Measurements from ENCODE around the gene TMA7. TPM values are rescaled to one million over a fixed set of nuclear protein-coding genes. Genes with fewer than 3 reads are reported as not detected.

TMA7 gene
- total and polyA plus RNA-seq, 2 of the 13 experiments (the other 11 are each of a cell fraction or from before 2014, with no cell fraction given): 100 to 486 TPM

- H3K79me2 ChIP-seq (ENCODE audit: insufficient read depth, low read length): peaks cover 4% of the 10 kb centered on the region
- FAIRE-seq (no peak), ATAC-seq (no peak), DNase-seq (ENCODE audit: low spot score) (no peak)
- no peak overlapping the region for H2AFZ ChIP-seq (ENCODE audit: low read length)
- no peaks in the 10 kb centered on the region for H3K36me3 ChIP-seq (replicated peaks in 1 of 2; ENCODE audit: control insufficient read depth in 1 of 2, insufficient read depth in 2 of 2, low read length in 2 of 2)
- peaks cover 40% of the 10 kb centered on the region for H3K4me1 ChIP-seq (ENCODE audit: insufficient read depth, low read length)
- in situ Hi-C loops (cut with HindIII; ENCODE audit: extremely low pct_ligation_motif_present, low pct_unique_long_range_greater_than_20kb) (no loop called here), intact Hi-C loops (cut with micrococcal nuclease; ENCODE audit: unreplicated experiment) (no loop called here)
- POLR2A ChIA-PET: no interaction called here
- no peak overlapping the region for H3K4me2 ChIP-seq (ENCODE audit: low read depth, low read length)
- no peak overlapping the region for H3K27ac ChIP-seq (ENCODE audit: extremely low read length, insufficient read depth, low read length)
- TF ChIP-seq ZNF160 (CRISPR knock-in tag; IDR thresholded peaks at IDR 0.05): no peak
- no peak for TF ChIP-seq ZNF382 (CRISPR knock-in tag; IDR thresholded peaks at IDR 0.05; ENCODE audit: borderline replicate concordance)
- no peak for TF ChIP-seq GLI4 (CRISPR knock-in tag; IDR thresholded peaks at IDR 0.05; ENCODE audit: borderline replicate concordance)
- TF ChIP-seq SALL1 (CRISPR knock-in tag; IDR thresholded peaks at IDR 0.05): no peak
- TF ChIP-seq IRF2 (CRISPR knock-in tag; IDR thresholded peaks at IDR 0.05): no peak
- no peak for TF ChIP-seq ZNF136 (CRISPR knock-in tag; IDR thresholded peaks at IDR 0.05; ENCODE audit: low read depth)
- TF ChIP-seq FOSL1 (CRISPR knock-in tag; IDR thresholded peaks at IDR 0.05; ENCODE audit: borderline replicate concordance): no peak
- no peak for TF ChIP-seq ZHX1 (CRISPR knock-in tag; IDR thresholded peaks at IDR 0.05; ENCODE audit: low read depth)
- no peak for TF ChIP-seq TEAD2 (CRISPR knock-in tag; IDR thresholded peaks at IDR 0.05)
- TF ChIP-seq ATF2 (CRISPR knock-in tag; IDR thresholded peaks at IDR 0.05): no peak
- no peak for TF ChIP-seq ZNF781 (CRISPR knock-in tag; IDR thresholded peaks at IDR 0.05; ENCODE audit: borderline replicate concordance, not compliant biosample characterization)
- no peak for TF ChIP-seq SRSF9 (IDR thresholded peaks at IDR 0.05; ENCODE audit: borderline replicate concordance, insufficient read depth, low read depth, low read length, poor library complexity, severe bottlenecking)
- TF ChIP-seq ZNF710 (CRISPR knock-in tag; IDR thresholded peaks at IDR 0.05; ENCODE audit: borderline replicate concordance): no peak
- TF ChIP-seq PCBP2 (optimal IDR thresholded peaks at IDR 0.05; ENCODE audit: low read depth, low read length, poor library complexity, severe bottlenecking): no peak
- no peaks in the 10 kb centered on the region for H4K20me1 ChIP-seq (ENCODE audit: insufficient read depth, low read length)
- H3K4me3 ChIP-seq (replicated peaks in 1 of 3; ENCODE audit: insufficient read depth in 1 of 3, low read depth in 2 of 3, low read length in 3 of 3): no peak overlapping the region
- H3K9me3 ChIP-seq (ENCODE audit: low read length): no peaks in the 10 kb centered on the region
- CTCF ChIA-PET (ENCODE audit: low intra/inter-chr PET ratio, low total read pairs): no interaction called here
- BruUV-seq (replicated peaks): no TSS peak
- no peak overlapping the region for H3K9ac ChIP-seq (ENCODE audit: insufficient read depth, low read depth, low read length)
- no peaks in the 10 kb centered on the region; a peak in 1 of 5 replicates for H3K27me3 ChIP-seq (ENCODE audit: control insufficient read depth in 1 of 2, insufficient read depth in 2 of 2, low read length in 2 of 2)
- 88% methylated on average over 5 of the region's 9 CpGs for WGBS (ENCODE audit: low lambda C conversion rate)
Measured at GRCh38 chr3:48476426-48477053, 36.5 kb downstream of the TMA7 start.
